ENCODE measurements around the gene MEGF10.

GRCh38 chr5:127288676-127289075, 1.9 kb upstream of the MEGF10 start:
- TF ChIP-seq CTCF (IDR thresholded peaks at IDR 0.05; ENCODE audit: control extremely low read depth in 1 of 3, insufficient read depth in 1 of 3, low read depth in 1 of 3, low read length in 3 of 3) (no peak), SAP30 (IDR thresholded peaks at IDR 0.05; ENCODE audit: insufficient read depth, insufficient replicate concordance, low read length) (no peak), CEBPB (IDR thresholded peaks at IDR 0.05; ENCODE audit: low read depth, low read length) (no peak), ATF3 (IDR thresholded peaks at IDR 0.05; ENCODE audit: insufficient read depth, low read depth, low read length) (no peak), POLR2AphosphoS5 (IDR thresholded peaks at IDR 0.05; ENCODE audit: low read depth, low read length) (no peak), EP300 (IDR thresholded peaks at IDR 0.05; ENCODE audit: borderline replicate concordance in 1 of 2, low read depth in 2 of 2, low read length in 2 of 2) (no peak)

Measured in H1 (cell line).